Natural killer cell treated with Interleukin-12 subunit alpha and Interleukin-12 subunit beta and Interleukin-15 and Interleukin-18, amount 100 ng/mL, for 72 hours (primary cell): ENCODE data around the gene ATP5MC3. TPM values are rescaled to one million over a fixed set of nuclear protein-coding genes. Genes with fewer than 3 reads are reported as not detected.

Source experiments
- ATAC-seq, 2 donors: fragments of 150-1000 bp; cut with Tn5 transposase in 1 of 2; sonication (Bioruptor Pico), chemical (Tn5 transposase) in 1 of 2; 2 replicates each; pipeline ENCODE4 v1.10.0; 2021
- DNase-seq: peaks from one replicate; pipeline ENCODE4 v3.0.0; 2022; ENCODE audit warnings: low spot score
- H3K27ac Mint-ChIP-seq, 2 donors: 1 replicate in 1 of 2; 2 replicates in 1 of 2; pipeline ENCODE4 v1.8.0; 2022; ENCODE audit warnings: mixed read lengths in 2 of 2, mild to moderate bottlenecking in 1 of 2, moderate library complexity in 1 of 2
- H3K27me3 Mint-ChIP-seq, 2 donors: 1 replicate in 1 of 2; 2 replicates in 1 of 2; pipeline ENCODE4 v1.8.0; 2022; ENCODE audit warnings: mixed read lengths in 2 of 2
- H3K36me3 Mint-ChIP-seq: one replicate; pipeline ENCODE4 v1.8.0; 2022; ENCODE audit warnings: mixed read lengths
- H3K4me1 Mint-ChIP-seq, 2 donors: 1 replicate in 1 of 2; 2 replicates in 1 of 2; pipeline ENCODE4 v1.8.0; 2022; ENCODE audit warnings: low read depth in 2 of 2, mixed read lengths in 2 of 2, mild to moderate bottlenecking in 1 of 2
- H3K4me3 Mint-ChIP-seq: one replicate; pipeline ENCODE4 v1.8.0; 2022; ENCODE audit warnings: mixed read lengths
- H3K9me3 Mint-ChIP-seq: 2 replicates; pipeline ENCODE4 v1.8.0; 2022; ENCODE audit warnings: mixed read lengths
- total RNA-seq, 2 donors: library from RNA; stranded (reverse); gene quantifications; one replicate each; pipeline ENCODE4 v1.2.3, GENCODE V29; 2022

The ATP5MC3 gene
- total RNA-seq, 2 donors from 2014 or later, result 226 to 254 TPM

DNA sequence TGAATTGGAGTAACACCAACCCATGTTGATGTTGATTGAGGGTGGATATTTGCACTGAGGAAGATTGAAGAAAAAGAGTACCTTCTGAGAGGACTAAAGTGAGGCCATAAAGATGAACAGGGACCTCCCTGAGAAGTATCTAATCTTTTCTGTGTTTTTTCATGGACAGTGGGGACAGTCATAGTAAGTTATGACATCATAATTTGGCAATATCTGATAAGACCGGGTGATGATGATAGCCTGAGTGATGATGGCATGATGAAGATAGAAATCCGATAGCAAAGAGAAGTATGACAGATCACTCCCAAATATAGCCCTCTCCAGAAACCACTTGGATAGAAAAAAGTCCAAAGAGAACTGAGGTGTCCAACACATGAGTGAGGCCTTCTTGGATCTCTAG is 2.2 kb upstream of the ATP5MC3 start:
- peaks cover 17% of the 10 kb centered on the region for H3K36me3 Mint-ChIP-seq
- no peak overlapping the region for H3K4me3 Mint-ChIP-seq
- peaks cover 16 to 18% of the 10 kb centered on the region in 2 donors for H3K4me1 Mint-ChIP-seq
- peaks cover 7% of the 10 kb centered on the region for H3K9me3 Mint-ChIP-seq
- ATAC-seq (no peak), DNase-seq (no peak)
- no peak overlapping the region for H3K27ac Mint-ChIP-seq
- peaks cover 5 to 7% of the 10 kb centered on the region in 2 donors for H3K27me3 Mint-ChIP-seq

DNA sequence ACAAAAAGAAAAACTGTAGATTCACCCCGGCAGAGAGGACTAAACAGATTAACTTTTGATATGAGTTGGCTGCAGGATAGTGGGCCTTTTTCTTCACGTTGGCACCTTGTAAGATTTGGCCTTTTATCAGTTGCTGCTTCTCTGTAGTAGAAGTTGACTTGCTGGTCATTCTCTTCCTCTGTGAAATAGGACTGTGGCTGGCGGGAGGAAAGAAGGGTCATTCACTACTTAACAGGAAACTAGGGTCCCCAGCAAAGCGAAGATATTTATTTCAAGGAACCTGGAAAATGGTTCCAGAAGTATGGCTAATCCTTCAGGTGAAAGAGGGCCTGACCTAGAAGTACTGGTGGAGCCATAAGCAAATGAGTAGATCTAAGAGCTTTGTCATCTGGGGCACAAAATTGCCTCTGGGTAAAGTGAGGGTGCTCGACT is 383 bp upstream of the ATP5MC3 start:
- Mint-ChIP-seq H3K4me3 (peak overlapping the region; percentile 98), H3K9me3 (peaks cover 7% of the 10 kb centered on the region), H3K4me1 (peaks cover 16 to 25% of the 10 kb centered on the region in 2 donors), H3K36me3 (peaks cover 32% of the 10 kb centered on the region), H3K27me3 (peaks cover 0 to 3% of the 10 kb centered on the region in 2 donors), H3K27ac (peak overlapping the region; percentile 96 to 97)
- ATAC-seq, result no peak
- no peak for DNase-seq

GRCh38 chr2:175180701-175181103 is 808 bp downstream of the ATP5MC3 start:
- Mint-ChIP-seq H3K9me3 (peaks cover 7% of the 10 kb centered on the region), H3K4me1 (peaks cover 23 to 33% of the 10 kb centered on the region in 2 donors), H3K27ac (peak overlapping the region; percentile 96 to 97), H3K36me3 (peaks cover 40% of the 10 kb centered on the region), H3K4me3 (peak overlapping the region; percentile 98), H3K27me3 (peaks cover 0 to 3% of the 10 kb centered on the region in 2 donors)
- DNase-seq (peak; percentile 69), ATAC-seq (peak; percentile 69 to 74)

DNA sequence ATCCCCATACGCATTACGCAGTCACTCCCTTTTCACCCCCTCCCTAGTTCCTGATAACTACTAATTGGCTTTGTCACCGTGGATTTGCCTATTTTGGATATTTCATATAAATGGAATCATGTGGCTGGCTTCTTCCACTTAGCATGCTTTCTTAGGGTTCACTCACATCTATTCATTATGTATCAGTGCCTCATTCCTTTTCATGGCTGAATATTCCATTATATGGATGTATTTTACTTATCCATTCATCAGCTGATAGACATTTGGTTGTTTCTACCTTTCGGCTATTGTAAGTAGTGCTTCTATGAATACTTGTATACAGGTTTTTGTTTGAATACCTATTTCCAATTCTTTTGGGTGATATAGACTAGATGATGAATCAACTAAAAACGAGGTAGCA is 4.9 kb downstream of the ATP5MC3 start:
- Mint-ChIP-seq H3K36me3 (peaks cover 48% of the 10 kb centered on the region), H3K27me3 (no peaks in the 10 kb centered on the region), H3K4me3 (no peak overlapping the region), H3K4me1 (peaks cover 23 to 40% of the 10 kb centered on the region in 2 donors), H3K9me3 (peaks cover 2% of the 10 kb centered on the region), H3K27ac (no peak overlapping the region)
- DNase-seq (no peak), ATAC-seq (no peak)

DNA sequence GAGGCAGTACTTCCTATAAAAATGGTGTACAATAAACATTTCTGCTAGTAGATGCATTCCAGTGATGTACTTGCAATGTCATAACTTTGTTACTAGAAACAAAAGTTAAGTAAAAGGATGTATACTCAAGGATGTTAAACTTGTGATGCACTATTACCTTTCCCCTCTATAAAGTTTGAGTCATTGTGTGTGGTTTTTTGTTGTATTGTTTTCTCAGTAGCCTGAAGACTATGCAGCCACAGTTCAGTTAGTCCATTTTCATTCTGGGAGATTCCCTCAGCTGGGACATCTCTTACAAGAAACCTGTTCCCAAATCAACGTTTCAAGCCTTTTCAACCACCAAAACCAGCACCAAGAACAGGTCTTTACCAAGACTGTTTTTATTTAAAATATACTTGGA is 5.6 kb downstream of the ATP5MC3 start:
- no peak overlapping the region for H3K27ac Mint-ChIP-seq
- no peak overlapping the region for H3K4me3 Mint-ChIP-seq
- H3K9me3 Mint-ChIP-seq, result no peaks in the 10 kb centered on the region
- DNase-seq (no peak), ATAC-seq (no peak)
- no peaks in the 10 kb centered on the region for H3K27me3 Mint-ChIP-seq
- H3K4me1 Mint-ChIP-seq, result peaks cover 20 to 40% of the 10 kb centered on the region in 2 donors
- H3K36me3 Mint-ChIP-seq, result peaks cover 44% of the 10 kb centered on the region

DNA sequence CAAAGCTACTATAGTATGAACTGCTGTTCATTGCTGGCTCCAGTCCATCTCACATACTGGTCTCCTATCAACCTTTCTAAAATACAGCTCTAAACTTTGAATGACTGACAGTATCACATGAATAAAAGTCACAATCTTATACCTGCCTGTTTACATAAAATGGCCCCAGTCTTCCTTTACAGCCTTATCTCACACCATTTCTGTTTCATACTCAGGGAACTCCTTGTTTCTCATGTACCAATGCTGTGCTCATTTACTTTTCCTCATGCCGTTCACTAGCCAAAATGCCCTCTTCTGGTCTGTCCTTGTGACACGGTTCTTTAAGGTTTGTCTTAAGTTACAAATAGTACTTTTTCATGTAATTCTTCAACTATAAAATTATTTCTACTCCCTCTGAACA is 6.2 kb downstream of the ATP5MC3 start:
- Mint-ChIP-seq H3K27me3 (no peaks in the 10 kb centered on the region), H3K36me3 (peaks cover 38% of the 10 kb centered on the region), H3K27ac (no peak overlapping the region), H3K9me3 (no peaks in the 10 kb centered on the region), H3K4me1 (peaks cover 17 to 38% of the 10 kb centered on the region in 2 donors), H3K4me3 (no peak overlapping the region)
- DNase-seq, result no peak
- ATAC-seq, result no peak

GRCh38 chr2:175170659-175171304 is 10.7 kb downstream of the ATP5MC3 start:
- ATAC-seq, result no peak
- Mint-ChIP-seq H3K27me3 (no peaks in the 10 kb centered on the region), H3K36me3 (peaks cover 13% of the 10 kb centered on the region), H3K4me1 (peaks cover 20 to 39% of the 10 kb centered on the region in 2 donors), H3K4me3 (no peak overlapping the region), H3K27ac (peak overlapping the region in 1 of 2 donors; percentile 24), H3K9me3 (no peaks in the 10 kb centered on the region)
- DNase-seq, result no peak

GRCh38 chr2:175169191-175169590 is 12.3 kb downstream of the ATP5MC3 start:
- H3K4me1 Mint-ChIP-seq, result peaks cover 14 to 33% of the 10 kb centered on the region in 2 donors

DNA sequence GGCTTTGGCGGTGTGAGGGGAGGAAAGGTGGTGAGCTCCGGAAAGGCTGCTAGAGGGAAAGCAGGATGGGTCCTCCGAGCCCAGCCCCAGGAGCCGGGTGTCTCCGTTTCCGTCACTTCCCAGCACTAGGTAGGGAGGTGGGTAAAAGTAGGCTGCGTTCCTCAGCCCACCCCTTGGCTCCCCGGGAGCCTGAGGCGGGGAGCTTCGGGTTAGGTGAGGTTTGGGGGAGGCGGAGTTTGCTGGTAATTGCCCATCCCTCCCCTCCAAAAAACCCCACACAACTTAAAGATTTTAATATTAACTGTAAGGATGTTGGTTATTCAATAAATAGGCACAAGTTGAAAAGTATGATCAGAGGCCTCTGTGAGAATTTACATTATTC is 13.0 kb downstream of the ATP5MC3 start:
- no peak for DNase-seq
- peak overlapping the region; percentile 92 for H3K4me3 Mint-ChIP-seq
- H3K9me3 Mint-ChIP-seq, result no peaks in the 10 kb centered on the region
- no peaks in the 10 kb centered on the region for H3K27me3 Mint-ChIP-seq
- H3K36me3 Mint-ChIP-seq, result peaks cover 8% of the 10 kb centered on the region
- peaks cover 14 to 33% of the 10 kb centered on the region in 2 donors for H3K4me1 Mint-ChIP-seq
- peak overlapping the region; percentile 93 for H3K27ac Mint-ChIP-seq
- no peak for ATAC-seq

More at GRCh38 chr2:175169191-175169590, 12.3 kb downstream of the ATP5MC3 start:
- H3K27me3 Mint-ChIP-seq, result no peaks in the 10 kb centered on the region
- no peaks in the 10 kb centered on the region for H3K9me3 Mint-ChIP-seq
- no peak for DNase-seq
- no peak for ATAC-seq
- H3K36me3 Mint-ChIP-seq, result peaks cover 8% of the 10 kb centered on the region
- peak overlapping the region; percentile 93 for H3K27ac Mint-ChIP-seq
- peak overlapping the region; percentile 92 for H3K4me3 Mint-ChIP-seq

GRCh38 chr2:175167792-175168563 is 13.5 kb downstream of the ATP5MC3 start, which contains the start of gene ATF2:
Gene ATF2 (minus strand): TSS chr2:175168203. CDS start chr2:175136443, 31,760 bp downstream.
- Mint-ChIP-seq H3K4me1 (peaks cover 16 to 29% of the 10 kb centered on the region in 2 donors), H3K27me3 (no peaks in the 10 kb centered on the region), H3K36me3 (peaks cover 3% of the 10 kb centered on the region), H3K4me3 (peak within 1 kb of the TSS; percentile 92), H3K27ac (peak within 1 kb of the TSS; percentile 93), H3K9me3 (no peaks in the 10 kb centered on the region)
- ATAC-seq, result peak; percentile 97
- peak; percentile 99 for DNase-seq

DNA sequence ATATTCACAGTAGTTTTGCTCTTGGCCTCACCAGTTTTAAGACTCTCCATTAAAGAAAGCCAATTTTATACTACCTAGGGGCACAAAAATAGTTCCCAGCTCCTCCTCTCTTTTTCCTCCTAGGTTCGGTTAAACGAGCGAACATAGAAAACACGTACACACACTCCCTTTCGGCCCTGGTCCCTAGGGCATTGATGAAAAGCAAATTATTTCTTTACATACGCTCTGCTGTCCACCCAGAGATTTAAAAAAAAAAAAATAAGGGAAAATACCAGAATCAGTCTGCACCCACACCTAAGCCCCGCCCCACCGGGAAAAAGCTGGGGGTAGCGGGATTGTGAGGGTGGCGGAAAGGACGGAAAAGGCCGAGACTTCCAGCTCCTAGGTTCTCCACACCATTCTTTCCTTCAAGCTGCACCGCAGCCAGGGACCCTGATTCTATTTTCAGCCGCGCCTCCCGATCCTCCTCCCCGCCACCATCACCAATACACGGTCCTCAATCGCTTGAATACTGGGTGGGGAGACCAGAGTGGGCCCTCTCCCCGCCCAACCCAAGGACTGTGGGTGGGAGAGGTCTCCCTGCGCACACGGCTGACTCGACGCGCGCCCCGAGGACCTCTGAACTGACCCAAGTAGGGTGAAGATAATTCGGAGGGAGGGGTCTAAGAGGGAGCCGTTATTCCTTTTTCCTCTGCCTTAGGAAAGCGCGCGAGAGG is 14.3 kb downstream of the ATP5MC3 start:
- Mint-ChIP-seq H3K36me3 (no peaks in the 10 kb centered on the region), H3K27ac (peak overlapping the region; percentile 93)
- DNase-seq, result no peak

GRCh38 chr2:175166216-175166824 is 15.2 kb downstream of the ATP5MC3 start:
- ATAC-seq (no peak), DNase-seq (no peak)
- Mint-ChIP-seq H3K27ac (peak overlapping the region; percentile 93), H3K9me3 (no peaks in the 10 kb centered on the region), H3K27me3 (no peaks in the 10 kb centered on the region), H3K36me3 (no peaks in the 10 kb centered on the region), H3K4me1 (peaks cover 16 to 26% of the 10 kb centered on the region in 2 donors), H3K4me3 (peak overlapping the region; percentile 92)

More for the DNA sequence above, 14.3 kb downstream of the ATP5MC3 start:
- H3K27me3 Mint-ChIP-seq, result no peaks in the 10 kb centered on the region
- peak overlapping the region; percentile 92 for H3K4me3 Mint-ChIP-seq
- peaks cover 16 to 26% of the 10 kb centered on the region in 2 donors for H3K4me1 Mint-ChIP-seq
- ATAC-seq, result peak in 1 of 2 donors; percentile 2
- H3K9me3 Mint-ChIP-seq, result no peaks in the 10 kb centered on the region

DNA sequence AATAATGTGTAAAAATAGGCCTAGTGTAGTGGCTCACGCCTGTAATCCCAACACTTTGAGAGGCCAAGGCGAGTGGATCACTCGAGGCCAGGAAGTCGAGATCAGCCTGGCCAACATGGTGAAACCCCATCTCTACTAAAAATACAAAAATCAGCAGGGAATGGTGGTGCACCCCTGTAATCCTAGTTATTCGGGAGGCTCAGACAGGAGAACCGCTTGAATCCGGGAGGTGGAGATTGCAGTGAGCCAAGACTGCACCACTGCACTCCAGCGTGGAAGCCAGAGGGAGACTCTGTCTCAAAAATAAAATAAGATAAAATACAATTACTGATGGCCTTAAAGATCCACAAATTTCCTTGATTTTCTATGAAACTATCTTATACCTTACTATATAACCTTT is 17.3 kb downstream of the ATP5MC3 start:
- Mint-ChIP-seq H3K27ac (no peak overlapping the region), H3K4me3 (no peak overlapping the region), H3K4me1 (peaks cover 14 to 19% of the 10 kb centered on the region in 2 donors), H3K27me3 (no peaks in the 10 kb centered on the region), H3K9me3 (no peaks in the 10 kb centered on the region), H3K36me3 (no peaks in the 10 kb centered on the region)
- no peak for ATAC-seq
- no peak for DNase-seq
